Mucosa of descending colon (tissue), 3 donors: ENCODE measurements around the gene RNASE7. TPM values are rescaled to one million over a fixed set of nuclear protein-coding genes. Genes with fewer than 3 reads are reported as not detected.

Experiments used
- ATAC-seq: fragments of 200-7000 bp; cut with Tn5 transposase; one replicate; pipeline ENCODE4 v1.9.1; 2020; ENCODE audit warnings: mild to moderate bottlenecking, moderate library complexity
- DNase-seq, 3 donors: peaks; one replicate each; pipeline ENCODE4 v3.0.0-alpha.2; 2020
- H3K36me3 ChIP-seq: fragments of 200-600 bp; one replicate; pipeline ENCODE4 v1.8.0; 2021; ENCODE audit warnings: low read depth, mild to moderate bottlenecking
- H3K4me1 ChIP-seq: fragments of 200-600 bp; one replicate; pipeline ENCODE4 v1.8.0; 2021; ENCODE audit warnings: low read depth, mild to moderate bottlenecking
- H3K4me3 ChIP-seq: fragments of 200-600 bp; one replicate; pipeline ENCODE4 v1.8.0; 2021; ENCODE audit warnings: mild to moderate bottlenecking
- H3K9me3 ChIP-seq: fragments of 200-600 bp; one replicate; pipeline ENCODE4 v1.8.0; 2021; ENCODE audit warnings: mild to moderate bottlenecking
- intact Hi-C, 2 donors: fragments of 100-400 bp; cut with DNase I in 1 of 2; cut with micrococcal nuclease in 1 of 2; formaldehyde crosslinking; loops; one replicate each; pipeline versions ENCODE4 v1.11.0 to v1.11.1; 2022; cut with DNase I, micrococcal nuclease
- total RNA-seq, 3 donors: library from RNA; stranded (reverse); fragmentation: NEBNext Ultra II Directional in 2 of 3; extraction: Animal tissue kit (Norgen Biotek cat#: 25700) in 2 of 3; gene quantifications; one replicate each; pipeline versions ENCODE4 v1.2.1 to v1.2.4, GENCODE V29; 2021 to 2023
- TF ChIP-seq, protein P1 (sequence below): fragments of 200-600 bp; IDR thresholded peaks from one replicate; pipeline ENCODE4 v1.8.0; 2022; ENCODE audit warnings: antibody characterized with exemption, mild to moderate bottlenecking
- donor health status: DM: no; HTN: no; CAD: no; lungs with moderate emphysema.
- donor health status: DM: no; HTN: no; CAD: no.
- donor health status: DM: no; HTN: yes; CAD: no.

RNASE7 gene
- total RNA-seq, 3 donors from 2014 or later: 0.19 to 0.32 TPM; not detected in 1

DNA sequence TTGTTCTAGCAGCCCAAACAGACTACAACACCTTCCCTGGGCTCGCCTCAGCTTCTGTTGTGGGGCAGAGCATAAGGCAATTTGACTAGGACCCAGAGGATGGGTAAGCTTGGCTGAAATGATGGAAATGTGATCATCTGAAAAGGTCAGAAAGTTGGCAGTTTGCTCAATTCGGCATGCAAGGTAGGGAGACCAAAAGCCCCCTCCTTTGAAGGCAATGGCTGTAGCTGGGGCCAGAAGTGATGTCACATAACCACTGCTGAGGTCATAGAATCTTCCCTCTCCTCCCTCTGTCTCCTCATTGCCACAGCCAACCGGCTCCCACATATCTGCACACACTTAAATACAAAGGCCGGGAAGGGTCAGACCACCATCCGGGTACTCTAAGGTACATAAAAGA, 12.2 kb upstream of the RNASE7 start, which contains the start of gene TPPP2:
Gene TPPP2, plus strand, starts transcription at position 301 of the 400 bp plus-strand sequence. CDS start 365 bp downstream, outside the sequence.
- DNase-seq: no peak
- intact Hi-C loops: no loop called here
- TF ChIP-seq, protein P1, sequence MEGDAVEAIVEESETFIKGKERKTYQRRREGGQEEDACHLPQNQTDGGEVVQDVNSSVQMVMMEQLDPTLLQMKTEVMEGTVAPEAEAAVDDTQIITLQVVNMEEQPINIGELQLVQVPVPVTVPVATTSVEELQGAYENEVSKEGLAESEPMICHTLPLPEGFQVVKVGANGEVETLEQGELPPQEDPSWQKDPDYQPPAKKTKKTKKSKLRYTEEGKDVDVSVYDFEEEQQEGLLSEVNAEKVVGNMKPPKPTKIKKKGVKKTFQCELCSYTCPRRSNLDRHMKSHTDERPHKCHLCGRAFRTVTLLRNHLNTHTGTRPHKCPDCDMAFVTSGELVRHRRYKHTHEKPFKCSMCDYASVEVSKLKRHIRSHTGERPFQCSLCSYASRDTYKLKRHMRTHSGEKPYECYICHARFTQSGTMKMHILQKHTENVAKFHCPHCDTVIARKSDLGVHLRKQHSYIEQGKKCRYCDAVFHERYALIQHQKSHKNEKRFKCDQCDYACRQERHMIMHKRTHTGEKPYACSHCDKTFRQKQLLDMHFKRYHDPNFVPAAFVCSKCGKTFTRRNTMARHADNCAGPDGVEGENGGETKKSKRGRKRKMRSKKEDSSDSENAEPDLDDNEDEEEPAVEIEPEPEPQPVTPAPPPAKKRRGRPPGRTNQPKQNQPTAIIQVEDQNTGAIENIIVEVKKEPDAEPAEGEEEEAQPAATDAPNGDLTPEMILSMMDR: no peak
- no peak within 1 kb of the TSS for H3K4me3 ChIP-seq
- H3K4me1 ChIP-seq: no peaks in the 10 kb centered on the region
- H3K36me3 ChIP-seq: no peaks in the 10 kb centered on the region
- ATAC-seq: no peak
- H3K9me3 ChIP-seq: no peaks in the 10 kb centered on the region

DNA sequence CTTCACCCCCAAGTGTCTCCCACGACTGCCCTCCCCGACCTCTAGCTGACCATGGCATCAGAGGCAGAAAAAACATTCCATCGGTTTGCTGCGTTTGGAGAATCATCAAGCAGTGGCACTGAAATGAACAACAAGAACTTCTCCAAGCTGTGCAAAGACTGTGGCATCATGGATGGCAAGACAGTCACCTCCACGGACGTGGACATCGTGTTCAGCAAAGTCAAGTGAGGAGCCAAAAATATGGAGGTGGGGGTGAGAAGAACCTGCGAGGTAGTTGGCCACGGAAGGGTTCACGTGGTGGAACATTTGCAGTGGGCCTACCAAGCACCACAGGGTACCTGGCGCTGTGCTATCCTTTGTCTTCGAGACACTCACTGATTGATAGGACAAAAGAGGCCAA, 11.6 kb upstream of the RNASE7 start:
- no peaks in the 10 kb centered on the region for H3K36me3 ChIP-seq
- intact Hi-C loops: no loop called here
- no peak overlapping the region for H3K4me3 ChIP-seq
- no peaks in the 10 kb centered on the region for H3K4me1 ChIP-seq
- no peak for ATAC-seq
- no peak for DNase-seq
- TF ChIP-seq, protein P1: no peak
- H3K9me3 ChIP-seq: no peaks in the 10 kb centered on the region

DNA sequence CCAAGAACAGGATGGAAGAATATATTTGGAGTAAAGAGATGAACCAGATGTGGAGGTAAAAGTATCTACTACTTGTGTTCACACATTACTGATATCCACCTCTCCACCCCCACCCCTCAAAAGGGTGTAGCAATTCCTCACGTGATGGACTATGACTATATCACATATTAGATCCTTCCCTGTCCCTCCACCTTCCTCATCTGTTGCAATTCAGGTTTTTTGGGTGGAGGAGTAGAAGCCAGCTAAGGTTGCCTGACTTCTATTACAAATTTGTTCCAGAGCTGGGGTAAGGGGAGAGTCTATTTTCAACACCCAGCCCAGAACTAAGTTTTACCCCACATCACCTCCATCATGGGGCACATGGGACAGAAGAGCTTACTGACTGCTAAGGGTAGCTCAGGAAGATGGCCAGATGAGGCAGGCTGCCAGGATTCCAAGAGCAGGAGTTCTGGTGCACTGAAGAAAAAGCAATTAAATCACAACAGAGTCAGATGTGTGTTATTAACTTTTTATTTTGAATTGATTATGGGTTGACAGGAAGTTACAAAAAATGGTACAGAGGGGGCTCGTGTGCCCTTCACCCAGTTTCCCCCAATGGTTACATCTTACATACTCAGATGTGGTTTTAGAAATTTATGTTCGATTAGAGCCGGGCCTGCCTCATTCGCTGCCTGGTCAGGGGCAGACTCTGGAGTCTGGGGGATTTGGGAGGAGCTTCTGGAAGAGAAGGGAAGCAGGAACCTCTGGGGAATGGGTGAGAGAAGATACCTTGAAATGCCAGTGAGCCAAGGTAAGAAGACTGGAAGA, 9.6 kb upstream of the RNASE7 start:
- no peak for DNase-seq
- H3K9me3 ChIP-seq: no peaks in the 10 kb centered on the region
- TF ChIP-seq, protein P1: no peak
- intact Hi-C loops: no loop called here
- H3K4me3 ChIP-seq: no peak overlapping the region
- ATAC-seq: no peak
- H3K36me3 ChIP-seq: no peaks in the 10 kb centered on the region
- no peaks in the 10 kb centered on the region for H3K4me1 ChIP-seq

DNA sequence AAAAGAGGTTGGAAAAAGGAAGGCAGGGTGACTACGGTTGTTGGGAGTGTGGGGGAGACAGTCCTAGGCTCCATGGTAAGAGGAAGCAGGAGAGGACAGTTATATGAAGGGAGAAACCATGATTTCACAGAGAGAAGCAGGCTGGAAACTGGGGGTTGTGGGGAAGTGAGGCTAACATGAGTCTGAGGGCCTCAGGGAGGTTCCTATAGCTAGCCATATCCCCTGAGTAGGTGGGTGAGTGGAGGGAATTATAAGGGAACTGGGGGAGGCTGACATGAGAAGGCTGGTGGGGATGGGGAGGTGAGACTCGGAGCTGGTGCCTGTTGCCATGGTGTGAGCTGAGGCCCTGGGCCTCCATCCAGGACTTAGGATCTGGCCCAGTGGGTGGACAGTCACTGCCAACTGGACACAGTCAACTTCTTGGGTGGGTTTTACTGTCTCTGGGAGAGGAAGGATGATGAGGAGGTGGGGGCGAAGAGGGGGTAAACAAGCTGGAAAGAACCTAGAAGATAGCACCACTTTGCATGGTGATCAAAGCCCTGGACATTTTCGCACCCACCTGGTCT, 8.9 kb upstream of the RNASE7 start:
- H3K9me3 ChIP-seq: no peaks in the 10 kb centered on the region
- DNase-seq (no peak), ATAC-seq (no peak)
- TF ChIP-seq, protein P1: no peak
- peaks cover 3% of the 10 kb centered on the region for H3K4me1 ChIP-seq
- no peaks in the 10 kb centered on the region for H3K36me3 ChIP-seq
- no peak overlapping the region for H3K4me3 ChIP-seq
- intact Hi-C loops: no loop called here

DNA sequence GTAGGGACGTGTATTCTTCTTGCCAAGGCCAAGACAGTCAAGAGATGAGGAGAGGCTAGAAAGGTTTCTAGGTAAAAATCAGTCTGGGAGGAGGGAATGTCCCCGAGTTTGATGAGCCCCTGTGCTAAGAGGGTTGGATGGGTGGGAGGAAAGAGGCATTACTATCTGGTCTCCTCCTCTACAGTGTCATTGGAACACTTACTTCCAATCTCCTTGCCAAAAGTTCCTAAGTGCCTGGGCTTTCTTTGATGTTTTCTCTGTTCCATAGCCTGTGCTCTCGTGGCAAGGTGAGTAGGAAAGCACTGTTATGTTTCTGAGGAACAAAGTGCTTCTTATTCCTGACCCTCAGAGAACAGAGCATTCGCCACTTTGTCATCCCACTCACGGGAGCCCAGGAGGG, 7.5 kb upstream of the RNASE7 start, which contains the start of gene RNASE13:
Gene RNASE13, minus strand, starts transcription at position 101 of the 400 bp plus-strand sequence. CDS start 519 bp downstream, outside the sequence.
- no peaks in the 10 kb centered on the region for H3K36me3 ChIP-seq
- peaks cover 17% of the 10 kb centered on the region for H3K4me1 ChIP-seq
- ATAC-seq (no peak), DNase-seq (no peak)
- intact Hi-C loops: no loop called here
- H3K4me3 ChIP-seq: no peak within 1 kb of the TSS
- TF ChIP-seq, protein P1: no peak
- H3K9me3 ChIP-seq: no peaks in the 10 kb centered on the region
